Activated CD8-positive, alpha-beta memory T cell treated with anti-CD3 and anti-CD28 coated beads, Interleukin-2, amount 50 U/mL, for 4 hours (primary cell): ENCODE measurements around the gene PPP1R13B.
"Not testable (repeated sequence)": the region's sequence is repeated elsewhere in the genome, so short reads cannot be mapped to it uniquely, and the experiment has no call there.

Experiments used
- DNase-seq: peaks from one replicate; pipeline ENCODE4 v3.0.0-alpha.2; 2020

Gene PPP1R13B, protein sequence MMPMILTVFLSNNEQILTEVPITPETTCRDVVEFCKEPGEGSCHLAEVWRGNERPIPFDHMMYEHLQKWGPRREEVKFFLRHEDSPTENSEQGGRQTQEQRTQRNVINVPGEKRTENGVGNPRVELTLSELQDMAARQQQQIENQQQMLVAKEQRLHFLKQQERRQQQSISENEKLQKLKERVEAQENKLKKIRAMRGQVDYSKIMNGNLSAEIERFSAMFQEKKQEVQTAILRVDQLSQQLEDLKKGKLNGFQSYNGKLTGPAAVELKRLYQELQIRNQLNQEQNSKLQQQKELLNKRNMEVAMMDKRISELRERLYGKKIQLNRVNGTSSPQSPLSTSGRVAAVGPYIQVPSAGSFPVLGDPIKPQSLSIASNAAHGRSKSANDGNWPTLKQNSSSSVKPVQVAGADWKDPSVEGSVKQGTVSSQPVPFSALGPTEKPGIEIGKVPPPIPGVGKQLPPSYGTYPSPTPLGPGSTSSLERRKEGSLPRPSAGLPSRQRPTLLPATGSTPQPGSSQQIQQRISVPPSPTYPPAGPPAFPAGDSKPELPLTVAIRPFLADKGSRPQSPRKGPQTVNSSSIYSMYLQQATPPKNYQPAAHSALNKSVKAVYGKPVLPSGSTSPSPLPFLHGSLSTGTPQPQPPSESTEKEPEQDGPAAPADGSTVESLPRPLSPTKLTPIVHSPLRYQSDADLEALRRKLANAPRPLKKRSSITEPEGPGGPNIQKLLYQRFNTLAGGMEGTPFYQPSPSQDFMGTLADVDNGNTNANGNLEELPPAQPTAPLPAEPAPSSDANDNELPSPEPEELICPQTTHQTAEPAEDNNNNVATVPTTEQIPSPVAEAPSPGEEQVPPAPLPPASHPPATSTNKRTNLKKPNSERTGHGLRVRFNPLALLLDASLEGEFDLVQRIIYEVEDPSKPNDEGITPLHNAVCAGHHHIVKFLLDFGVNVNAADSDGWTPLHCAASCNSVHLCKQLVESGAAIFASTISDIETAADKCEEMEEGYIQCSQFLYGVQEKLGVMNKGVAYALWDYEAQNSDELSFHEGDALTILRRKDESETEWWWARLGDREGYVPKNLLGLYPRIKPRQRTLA

DNA sequence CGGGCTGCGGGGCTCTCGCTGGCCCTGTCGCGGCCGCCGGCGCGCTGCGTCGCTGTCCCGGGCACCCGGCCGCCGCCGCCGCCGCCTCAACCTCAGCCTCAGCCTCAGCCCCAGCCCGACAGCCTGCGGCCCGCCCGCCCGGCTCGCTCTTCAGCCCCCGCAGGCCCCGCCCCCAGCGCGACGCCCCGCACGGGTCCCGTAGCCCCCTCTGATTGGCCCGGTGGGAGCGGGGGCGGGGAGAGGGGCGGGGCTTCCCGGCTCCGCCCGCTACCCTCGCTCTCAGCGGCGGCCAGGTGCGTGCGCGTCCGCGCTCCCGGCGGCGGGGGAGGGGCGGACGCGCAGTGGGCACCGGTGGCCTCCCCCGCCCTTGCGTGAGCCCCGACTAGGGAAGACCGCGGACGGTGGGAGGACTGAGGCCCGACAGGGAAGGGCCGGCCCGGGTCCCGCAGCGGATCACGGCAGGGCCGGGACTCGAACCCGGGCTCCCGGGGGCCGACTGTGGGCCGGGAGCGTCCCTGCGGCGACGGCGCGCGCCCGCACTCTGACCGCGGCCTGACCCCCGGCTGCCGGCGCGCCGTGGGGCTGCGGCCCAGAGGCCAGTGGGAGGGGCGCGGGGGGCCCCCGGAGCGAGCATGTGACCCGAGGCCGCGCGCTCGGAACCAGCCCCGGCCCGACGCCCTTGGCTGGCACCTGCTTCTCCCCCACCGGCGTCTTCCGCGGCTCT lies at the start of gene PPP1R13B:
Gene PPP1R13B (minus strand): TSS at position 125 of the 724 bp plus-strand sequence. CDS start 268 bp downstream, outside the sequence.
- peak; percentile 97 for DNase-seq

DNA sequence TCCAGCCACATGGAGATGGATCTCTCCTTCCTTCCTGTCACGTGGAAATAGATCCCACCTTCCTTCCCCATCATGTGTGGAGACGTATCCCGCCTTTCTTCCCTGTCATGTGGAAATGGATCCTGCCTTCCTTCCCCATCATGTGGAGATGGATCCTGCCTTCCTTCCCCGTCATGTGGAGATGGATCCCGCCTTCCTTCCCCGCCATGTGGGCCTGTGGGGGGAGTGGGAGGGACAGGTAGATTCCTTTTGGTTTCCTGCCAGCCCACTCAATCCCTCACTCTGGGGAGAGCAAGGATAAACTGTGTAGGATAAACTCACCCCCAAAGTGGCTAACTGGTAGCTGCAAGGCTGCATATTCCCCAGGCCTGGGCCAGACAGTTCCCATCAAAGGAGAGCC lies 49.2 kb upstream of the PPP1R13B start:
- DNase-seq: no peak

DNA sequence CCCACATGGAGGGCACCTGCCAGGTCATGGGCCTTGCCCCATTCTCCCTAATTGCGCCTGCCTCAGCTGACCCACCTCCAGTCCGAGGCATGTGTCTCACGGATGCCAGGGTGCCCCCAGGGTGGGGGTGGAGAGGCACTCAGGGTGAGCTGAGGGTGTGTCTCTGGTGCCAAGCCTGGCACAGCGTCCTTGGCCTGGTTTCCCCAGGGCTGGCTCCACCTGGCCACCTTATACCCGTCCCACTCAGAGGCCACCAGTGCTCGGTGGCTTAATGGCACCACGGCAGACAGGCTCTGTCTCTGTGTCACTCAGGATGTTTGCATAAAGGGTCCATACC lies 47.3 kb upstream of the PPP1R13B start:
- no peak for DNase-seq

DNA sequence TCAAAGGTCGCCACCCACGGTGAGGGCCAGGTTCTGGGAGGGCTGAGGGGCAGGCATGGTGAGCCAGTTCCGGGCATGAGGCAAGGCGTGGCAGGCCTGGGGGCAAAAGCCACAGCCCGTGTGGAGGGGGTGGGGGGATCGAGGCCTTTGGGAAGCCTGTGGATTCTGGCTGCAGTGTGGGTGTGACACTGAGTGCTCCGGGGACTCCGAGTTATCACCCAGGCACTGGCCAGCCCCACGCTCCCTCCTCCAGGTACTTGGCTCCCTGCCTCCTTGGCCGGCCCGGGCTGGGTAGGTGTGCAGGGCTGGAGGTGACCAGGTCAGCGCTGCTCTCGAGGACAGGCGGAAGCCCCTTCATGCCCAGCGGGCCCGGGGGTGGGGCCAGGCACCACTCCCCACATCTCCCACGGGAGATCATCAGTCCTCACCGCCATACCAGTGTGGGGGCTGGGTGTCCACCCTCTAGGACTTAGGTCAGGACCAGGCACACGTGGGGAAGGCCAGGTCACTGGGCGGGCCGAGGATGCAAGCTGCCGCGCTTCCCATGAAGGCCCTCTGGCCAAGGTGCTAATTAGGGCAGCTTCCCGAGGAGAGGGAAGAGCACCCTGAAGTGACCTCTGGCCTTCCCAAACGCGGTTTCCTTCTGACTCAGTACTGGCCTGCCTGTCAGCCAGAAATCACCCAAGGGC lies 46.8 kb upstream of the PPP1R13B start:
- DNase-seq: no peak

DNA sequence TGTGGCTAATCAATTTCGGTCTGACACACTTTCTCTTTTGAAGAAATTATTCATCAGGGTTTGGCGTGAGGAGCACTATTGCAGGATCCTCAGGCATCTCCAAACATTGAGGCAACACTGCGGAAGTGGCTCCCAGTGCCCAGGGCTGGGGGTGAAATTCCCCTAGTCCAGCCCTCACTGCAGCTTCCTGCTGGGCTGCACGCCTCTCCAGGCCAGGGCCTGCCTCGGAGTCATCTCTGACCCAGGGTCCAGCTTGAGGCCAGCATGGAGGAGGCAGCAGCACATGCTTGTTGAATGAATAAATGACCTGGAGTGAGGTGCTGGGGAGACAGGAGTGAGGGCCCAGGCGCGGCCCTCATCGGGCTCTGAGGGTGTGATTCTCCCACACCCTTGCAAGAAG lies 44.9 kb upstream of the PPP1R13B start:
- no peak for DNase-seq

DNA sequence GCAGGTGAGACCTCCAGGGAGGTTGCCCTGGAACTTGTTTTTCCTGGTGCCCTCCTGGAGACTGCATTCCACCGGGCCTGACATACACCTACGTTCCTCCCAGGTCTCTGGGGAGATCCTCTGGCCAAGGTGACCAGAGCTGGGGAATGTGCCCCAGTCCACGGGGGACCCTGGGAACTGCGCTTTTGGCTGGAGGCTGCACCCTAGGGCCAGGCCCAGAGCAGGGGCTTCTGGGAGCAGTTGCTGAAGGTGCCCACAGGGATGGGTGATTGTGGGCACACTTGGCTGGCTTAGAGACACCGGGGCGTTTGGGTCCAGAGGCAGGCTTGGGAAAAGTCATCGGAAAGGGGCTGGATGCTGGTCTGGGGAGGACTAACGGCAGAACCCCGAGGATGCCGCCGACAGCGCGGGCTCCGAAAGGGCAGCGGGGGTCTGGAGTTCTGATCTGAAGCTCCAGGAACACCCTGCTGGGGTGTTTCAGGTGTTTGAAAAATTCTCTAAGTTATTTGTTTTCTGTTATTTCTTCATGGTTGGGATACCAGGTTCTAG lies 44.4 kb upstream of the PPP1R13B start:
- no peak for DNase-seq

DNA sequence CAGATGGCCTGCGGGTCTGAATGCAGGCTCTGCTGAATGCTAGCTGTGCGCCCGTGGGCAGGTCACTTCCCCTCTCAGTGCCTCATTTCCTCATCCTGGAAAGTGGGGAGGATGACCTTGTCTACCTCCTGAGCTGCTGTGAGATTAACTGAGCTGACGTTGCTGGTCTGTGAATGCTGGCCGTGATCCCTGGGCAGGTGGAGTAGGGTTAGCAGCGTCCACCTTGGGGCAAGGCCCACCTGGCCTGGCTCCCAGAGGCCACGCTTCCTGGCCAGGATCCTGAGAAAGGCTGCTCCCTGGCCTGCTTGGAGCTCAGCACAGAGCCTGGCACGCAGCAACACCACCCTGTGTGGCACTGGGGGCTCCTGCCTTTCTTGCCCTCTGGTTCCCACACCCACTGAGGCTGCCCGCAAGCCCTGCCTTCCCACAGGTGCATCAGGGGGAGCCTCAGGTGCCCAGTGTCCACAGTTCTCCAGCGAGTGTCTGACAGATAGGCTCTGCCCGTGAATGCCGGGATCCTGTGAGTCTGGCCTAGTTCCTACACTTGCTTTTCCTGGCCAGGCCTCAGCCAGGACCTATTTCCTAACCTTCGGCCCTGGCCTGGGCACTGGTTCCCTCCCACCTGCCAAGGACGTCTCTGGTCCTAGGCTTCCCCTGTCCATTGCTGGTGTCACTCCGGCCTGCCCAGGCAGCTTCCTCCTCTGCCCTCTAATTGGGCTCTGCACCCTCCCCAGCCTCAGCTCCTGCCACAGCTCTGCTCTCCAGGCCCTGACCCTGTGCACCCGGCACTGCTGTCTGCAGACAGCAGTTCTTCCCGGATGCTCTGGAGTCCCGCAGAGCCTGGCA lies 43.7 kb upstream of the PPP1R13B start:
- no peak for DNase-seq

DNA sequence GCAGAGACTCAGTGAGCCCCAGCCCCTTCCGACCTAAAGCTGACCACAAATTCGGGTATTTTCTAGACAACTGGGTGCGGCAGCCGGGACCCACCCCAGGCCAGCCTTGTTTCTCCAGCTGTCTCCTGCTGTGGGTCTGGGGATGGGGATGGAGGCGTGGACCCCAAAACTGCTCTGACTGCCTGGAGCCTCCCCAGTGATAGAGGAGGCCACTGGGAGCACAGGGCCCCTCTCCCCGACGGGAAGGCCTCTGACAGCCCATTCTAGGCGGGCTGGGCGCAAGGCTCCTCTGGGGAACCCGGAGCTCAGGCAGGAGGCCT lies 42.6 kb upstream of the PPP1R13B start:
- no peak for DNase-seq

GRCh38 chr14:103889313-103890051 lies 42.1 kb upstream of the PPP1R13B start:
- DNase-seq: no peak

DNA sequence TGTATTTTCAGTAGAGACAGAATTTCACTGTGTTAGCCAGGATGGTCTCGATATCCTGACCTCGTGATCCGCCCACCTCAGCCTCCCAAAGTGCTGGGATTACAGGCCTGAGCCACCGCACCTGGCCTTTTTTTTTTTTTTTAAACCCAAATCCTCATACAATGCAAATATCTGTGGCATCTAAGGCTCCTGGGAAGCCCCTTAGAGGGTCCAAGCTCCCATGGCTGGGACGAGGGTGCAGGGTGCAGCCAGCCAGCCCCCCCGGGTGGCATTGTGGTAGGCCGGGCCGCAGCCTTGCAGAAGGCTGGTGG lies 41.6 kb upstream of the PPP1R13B start:
- not testable (repeated sequence) for DNase-seq

GRCh38 chr14:103887557-103888115 lies 40.3 kb upstream of the PPP1R13B start:
- no peak for DNase-seq

DNA sequence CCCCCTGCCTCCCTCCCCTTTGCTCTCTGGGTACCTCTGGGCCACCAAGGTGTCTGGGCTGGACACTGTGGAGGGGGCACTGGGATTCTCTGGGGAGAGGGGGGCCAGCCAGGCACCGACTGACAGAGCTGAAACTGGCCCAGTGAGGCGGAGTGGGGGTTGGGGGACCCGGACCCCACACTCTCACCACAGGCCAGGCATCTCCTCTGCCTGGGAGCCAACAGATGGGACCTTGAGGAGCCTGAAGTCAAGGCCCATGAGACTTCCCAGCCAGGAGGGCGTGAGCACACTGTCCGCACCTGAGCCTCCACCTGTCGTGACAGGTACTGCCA lies 39.8 kb upstream of the PPP1R13B start:
- no peak for DNase-seq

- DNase-seq: no peak
Observed at GRCh38 chr14:103886304-103887169, 39.2 kb upstream of the PPP1R13B start.

- DNase-seq: no peak
Observed at GRCh38 chr14:103885509-103885932, 38.1 kb upstream of the PPP1R13B start.

- no peak for DNase-seq
Observed at GRCh38 chr14:103884854-103885253, 37.5 kb upstream of the PPP1R13B start.

GRCh38 chr14:103883263-103883523 lies 35.8 kb upstream of the PPP1R13B start:
- no peak for DNase-seq

- DNase-seq: no peak
Observed at GRCh38 chr14:103882503-103883262, 35.3 kb upstream of the PPP1R13B start.

GRCh38 chr14:103881268-103882201 lies 34.2 kb upstream of the PPP1R13B start:
- DNase-seq: no peak
